Upper lobe of left lung (tissue), 6 donors: ENCODE results near the gene LARP6. TPM values are rescaled to one million over a fixed set of nuclear protein-coding genes. Genes with fewer than 3 reads are reported as not detected.

Experiments
- ATAC-seq, 2 donors: fragments of 200-7000 bp; cut with Tn5 transposase; one replicate each; pipeline ENCODE4 v1.9.1; 2022; ENCODE audit warnings: mild to moderate bottlenecking in 2 of 2, moderate library complexity in 2 of 2; ENCODE audit not compliant: low FRiP score in 2 of 2
- DNase-seq, 2 donors: peaks; one replicate each; pipeline ENCODE4 v3.0.0-alpha.2; 2019 to 2020
- H3K27ac ChIP-seq, 4 donors: fragments of 200-600 bp; sonication (generic); one replicate each; pipeline ENCODE4 v1.5.1; 2016 to 2019
- H3K27me3 ChIP-seq, 4 donors: fragments of 200-600 bp; sonication (generic); one replicate each; pipeline ENCODE4 v1.5.1; 2017 to 2019
- H3K36me3 ChIP-seq, 4 donors: fragments of 200-600 bp; sonication (generic); one replicate each; pipeline ENCODE4 v1.5.1; 2016 to 2019
- H3K4me1 ChIP-seq, 4 donors: fragments of 200-600 bp; sonication (generic); one replicate each; pipeline ENCODE4 v1.5.1; 2018 to 2019
- H3K4me3 ChIP-seq, 4 donors: fragments of 200-600 bp; sonication (generic); one replicate each; pipeline ENCODE4 v1.5.1; 2017 to 2019; ENCODE audit warnings: mild to moderate bottlenecking in 2 of 4, moderate library complexity in 1 of 4
- H3K9me3 ChIP-seq, 4 donors: fragments of 200-600 bp; sonication (generic); one replicate each; pipeline ENCODE4 v1.5.1; 2018 to 2019
- EP300 ChIP-seq, 4 donors: sonication (generic); formaldehyde crosslinking; IDR thresholded peaks; one replicate each; pipeline ENCODE4 v1.5.1; 2017; ENCODE audit warnings: antibody characterized with exemption in 4 of 4, control low read depth in 2 of 4
- POLR2A ChIP-seq, 4 donors: fragments of 450-650 bp; IDR thresholded peaks; one replicate each; pipeline ENCODE4 v1.5.1; 2016 to 2017; ENCODE audit warnings: antibody characterized with exemption in 4 of 4, mild to moderate bottlenecking in 2 of 4
- POLR2AphosphoS5 ChIP-seq, 2 donors: sonication (generic); formaldehyde crosslinking; IDR thresholded peaks; one replicate each; pipeline ENCODE4 v1.5.1; 2017; ENCODE audit warnings: antibody characterized with exemption in 2 of 2
- WGBS, 2 donors: methylation state at CpG; one replicate each; pipeline ENCODE4 v1.1.5; 2017 to 2018; 5-methylcytosine and 5-hydroxymethylcytosine counted together
- total RNA-seq, 6 donors: library from RNA; depleted of rRNA in 4 of 6; stranded (reverse); fragments of >200 nt in 4 of 6; gene quantifications; one replicate each; pipeline versions ENCODE4 v1.1.0 to v1.2.1, GENCODE V29; 2016 to 2021
- TF ChIP-seq, protein P1 (sequence below), 6 experiments: fragments of 450-650 bp in 4 of 6; fragments of 200-600 bp in 2 of 6; sonication (generic) in 2 of 6; IDR thresholded peaks; one replicate each; pipeline ENCODE4 v1.5.1; 2016 to 2019; ENCODE audit warnings: antibody characterized with exemption in 6 of 6
- donor health status: DM: no; HTN: no; CAD: no; lungs with moderate emphysema.
- donor health status: DM: no; HTN: yes; CAD: no; lungs with severe emphysema.

The LARP6 gene
- total RNA-seq, 6 donors from 2014 or later = 1.0 to 12.0 (median 5.2) TPM

DNA sequence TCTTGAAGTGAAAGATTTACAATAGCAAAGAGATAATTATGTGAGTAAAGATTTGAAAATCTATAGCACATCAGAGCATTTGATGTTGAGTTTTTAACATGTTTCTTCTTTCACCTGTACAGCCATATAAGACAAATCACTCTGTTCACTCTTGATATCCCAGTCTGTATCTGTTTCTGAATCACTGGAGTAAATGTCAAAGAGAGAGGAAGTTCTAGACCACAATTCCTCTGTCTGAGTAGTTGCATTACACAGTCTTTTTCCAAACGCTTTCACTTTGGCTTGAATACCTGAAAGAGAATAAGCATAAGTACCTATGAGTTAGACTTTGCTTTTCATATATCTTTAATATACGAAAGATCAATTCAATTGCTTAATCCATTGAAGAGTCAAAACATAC, 28.4 kb upstream of the LARP6 start:
- no peak for DNase-seq
- WGBS, 2 donors = 76 to 82% methylated on average over 2 of the region's 2 CpGs
- Histone ChIP-seq H3K27me3 (no peaks in the 10 kb centered on the region), H3K36me3 (no peaks in the 10 kb centered on the region), H3K4me1 (no peaks in the 10 kb centered on the region), H3K4me3 (no peak overlapping the region), H3K27ac (no peak overlapping the region), H3K9me3 (no peaks in the 10 kb centered on the region)
- ATAC-seq = no peak
- TF ChIP-seq EP300 (IDR thresholded peaks at IDR 0.05) (no peak), POLR2AphosphoS5 (IDR thresholded peaks at IDR 0.05) (no peak), POLR2A (IDR thresholded peaks at IDR 0.05) (no peak)
- TF ChIP-seq, protein P1, sequence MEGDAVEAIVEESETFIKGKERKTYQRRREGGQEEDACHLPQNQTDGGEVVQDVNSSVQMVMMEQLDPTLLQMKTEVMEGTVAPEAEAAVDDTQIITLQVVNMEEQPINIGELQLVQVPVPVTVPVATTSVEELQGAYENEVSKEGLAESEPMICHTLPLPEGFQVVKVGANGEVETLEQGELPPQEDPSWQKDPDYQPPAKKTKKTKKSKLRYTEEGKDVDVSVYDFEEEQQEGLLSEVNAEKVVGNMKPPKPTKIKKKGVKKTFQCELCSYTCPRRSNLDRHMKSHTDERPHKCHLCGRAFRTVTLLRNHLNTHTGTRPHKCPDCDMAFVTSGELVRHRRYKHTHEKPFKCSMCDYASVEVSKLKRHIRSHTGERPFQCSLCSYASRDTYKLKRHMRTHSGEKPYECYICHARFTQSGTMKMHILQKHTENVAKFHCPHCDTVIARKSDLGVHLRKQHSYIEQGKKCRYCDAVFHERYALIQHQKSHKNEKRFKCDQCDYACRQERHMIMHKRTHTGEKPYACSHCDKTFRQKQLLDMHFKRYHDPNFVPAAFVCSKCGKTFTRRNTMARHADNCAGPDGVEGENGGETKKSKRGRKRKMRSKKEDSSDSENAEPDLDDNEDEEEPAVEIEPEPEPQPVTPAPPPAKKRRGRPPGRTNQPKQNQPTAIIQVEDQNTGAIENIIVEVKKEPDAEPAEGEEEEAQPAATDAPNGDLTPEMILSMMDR (IDR thresholded peaks at IDR 0.05) = no peak

DNA sequence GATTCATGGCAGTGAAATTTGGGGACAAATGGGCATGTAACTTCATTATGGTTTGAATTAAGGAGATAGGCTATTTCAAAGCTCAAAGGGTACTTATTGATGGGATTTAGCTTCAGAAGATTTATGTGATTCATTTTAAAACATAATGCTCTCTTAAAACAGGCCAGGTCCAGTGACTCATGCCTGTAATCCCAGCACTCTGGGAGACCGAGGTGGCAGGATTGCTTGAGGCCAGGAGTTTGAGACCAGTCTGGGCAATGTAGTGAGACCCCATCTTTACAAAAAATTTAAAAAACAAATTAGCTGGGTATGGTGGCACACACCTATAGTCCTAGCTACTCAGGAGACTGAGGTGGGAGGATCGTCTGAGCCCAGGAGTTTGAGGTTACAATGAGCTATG, 26.8 kb upstream of the LARP6 start:
- WGBS, 2 donors = 93 to 94% methylated on average over 2 of the region's 2 CpGs

DNA sequence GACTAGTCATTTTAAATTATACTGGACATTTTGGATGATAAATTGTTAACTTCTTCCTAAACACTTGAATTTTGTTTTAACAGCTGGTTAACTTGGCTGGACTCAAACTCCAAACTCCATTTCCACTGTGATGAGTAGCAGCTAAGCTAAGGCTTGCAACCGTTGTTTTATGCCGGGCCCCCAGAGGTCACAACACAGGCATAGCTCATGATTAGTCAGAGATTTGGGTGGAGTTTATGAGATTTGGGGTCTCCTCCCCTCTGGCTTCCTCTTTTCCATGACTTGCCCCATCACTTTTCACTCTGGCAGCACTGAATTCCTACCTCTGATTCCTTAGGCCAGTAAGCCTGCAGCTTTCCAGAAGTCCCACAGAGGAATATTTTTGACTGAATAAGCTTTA, 25.4 kb upstream of the LARP6 start:
- ATAC-seq = peak in 1 of 2 donors; percentile 67
- Histone ChIP-seq H3K4me3 (no peak overlapping the region), H3K4me1 (no peaks in the 10 kb centered on the region), H3K36me3 (no peaks in the 10 kb centered on the region), H3K27me3 (no peaks in the 10 kb centered on the region), H3K27ac (no peak overlapping the region), H3K9me3 (no peaks in the 10 kb centered on the region)
- no peak for DNase-seq
- TF ChIP-seq POLR2AphosphoS5 (IDR thresholded peaks at IDR 0.05) (no peak), POLR2A (IDR thresholded peaks at IDR 0.05) (no peak), EP300 (IDR thresholded peaks at IDR 0.05) (no peak)
- TF ChIP-seq, protein P1 (IDR thresholded peaks at IDR 0.05) = no peak
- 75 to 79% methylated on average over 2 of the region's 2 CpGs for WGBS, 2 donors

More for the DNA sequence above, 26.8 kb upstream of the LARP6 start:
- Histone ChIP-seq H3K36me3 (no peaks in the 10 kb centered on the region), H3K27me3 (no peaks in the 10 kb centered on the region), H3K27ac (no peak overlapping the region), H3K9me3 (no peaks in the 10 kb centered on the region), H3K4me3 (no peak overlapping the region), H3K4me1 (no peaks in the 10 kb centered on the region)
- no peak for ATAC-seq
- DNase-seq = no peak
- no peak for TF ChIP-seq EP300 (IDR thresholded peaks at IDR 0.05)
- TF ChIP-seq POLR2A (IDR thresholded peaks at IDR 0.05) = no peak
- TF ChIP-seq POLR2AphosphoS5 (IDR thresholded peaks at IDR 0.05) = no peak
- TF ChIP-seq, protein P1 (IDR thresholded peaks at IDR 0.05) = no peak

DNA sequence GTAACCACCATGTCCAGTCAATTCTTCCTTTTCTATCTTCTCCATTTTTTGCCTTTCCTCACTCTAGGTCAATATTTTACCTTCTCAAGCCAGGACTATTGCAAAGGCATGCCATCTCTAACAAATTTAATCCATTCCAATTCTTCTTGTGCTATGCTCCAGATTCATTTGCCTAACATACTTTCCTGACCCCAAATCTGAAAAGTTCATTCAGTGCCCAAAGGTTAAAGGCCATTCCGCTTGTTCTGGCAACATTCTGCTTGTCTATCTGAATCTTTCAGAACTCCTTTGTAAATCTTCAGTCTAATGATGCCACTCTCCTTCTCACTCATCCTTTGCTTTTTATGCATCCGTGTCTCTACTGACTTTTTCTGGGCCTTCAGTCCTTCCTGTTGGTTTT, 22.7 kb upstream of the LARP6 start:
- H3K27me3 ChIP-seq = no peaks in the 10 kb centered on the region
- no peak overlapping the region for H3K4me3 ChIP-seq
- no peaks in the 10 kb centered on the region for H3K9me3 ChIP-seq
- no peak for TF ChIP-seq EP300 (IDR thresholded peaks at IDR 0.05)
- TF ChIP-seq POLR2A (IDR thresholded peaks at IDR 0.05) = no peak
- TF ChIP-seq, protein P1 (IDR thresholded peaks at IDR 0.05) = no peak
- no peaks in the 10 kb centered on the region for H3K4me1 ChIP-seq
- DNase-seq = no peak
- 72 to 77% methylated on average over 2 of the region's 2 CpGs for WGBS, 2 donors
- no peak for ATAC-seq
- H3K36me3 ChIP-seq = no peaks in the 10 kb centered on the region
- H3K27ac ChIP-seq = no peak overlapping the region

DNA sequence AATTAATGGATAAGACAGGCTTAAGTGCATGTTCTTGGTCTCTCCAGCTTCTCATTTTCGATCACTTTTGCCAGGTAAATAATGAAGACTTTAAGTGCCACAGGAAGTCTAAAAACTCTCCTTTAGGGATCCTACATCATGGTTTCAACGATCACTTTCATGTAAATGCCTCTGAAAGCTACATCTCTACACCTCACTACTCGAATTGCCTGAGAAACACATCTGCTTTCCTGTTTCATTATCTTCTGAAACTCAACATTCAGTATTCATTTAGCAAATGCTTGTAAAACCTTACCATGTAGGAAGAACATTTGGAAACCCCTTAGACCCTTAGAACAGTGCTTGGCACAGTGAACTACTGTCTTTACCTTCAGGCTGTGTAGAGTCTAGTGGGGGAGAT, 22.1 kb upstream of the LARP6 start:
- Histone ChIP-seq H3K9me3 (no peaks in the 10 kb centered on the region), H3K4me3 (no peak overlapping the region), H3K4me1 (no peaks in the 10 kb centered on the region), H3K27me3 (no peaks in the 10 kb centered on the region), H3K27ac (no peak overlapping the region), H3K36me3 (no peaks in the 10 kb centered on the region)
- WGBS, 2 donors = 65 to 72% methylated on average over 3 of the region's 3 CpGs
- DNase-seq (no peak), ATAC-seq (no peak)
- TF ChIP-seq EP300 (IDR thresholded peaks at IDR 0.05) = no peak
- no peak for TF ChIP-seq POLR2AphosphoS5 (IDR thresholded peaks at IDR 0.05)
- TF ChIP-seq POLR2A (IDR thresholded peaks at IDR 0.05) = no peak
- TF ChIP-seq, protein P1 (IDR thresholded peaks at IDR 0.05) = no peak
